HG03457 (cell line): ENCODE results near the gene GSN.

ENCODE experiments used
- ATAC-seq: cut with Tn5 transposase; IDR thresholded peaks from one replicate; pipeline ENCODE4 v1.9.1; 2021; ENCODE audit warnings: moderate number of reproducible peaks; ENCODE audit not compliant: unreplicated experiment

GSN gene

GRCh38 chr9:121272401-121272948, 4.5 kb downstream of the GSN start:
- ATAC-seq = no peak

DNA sequence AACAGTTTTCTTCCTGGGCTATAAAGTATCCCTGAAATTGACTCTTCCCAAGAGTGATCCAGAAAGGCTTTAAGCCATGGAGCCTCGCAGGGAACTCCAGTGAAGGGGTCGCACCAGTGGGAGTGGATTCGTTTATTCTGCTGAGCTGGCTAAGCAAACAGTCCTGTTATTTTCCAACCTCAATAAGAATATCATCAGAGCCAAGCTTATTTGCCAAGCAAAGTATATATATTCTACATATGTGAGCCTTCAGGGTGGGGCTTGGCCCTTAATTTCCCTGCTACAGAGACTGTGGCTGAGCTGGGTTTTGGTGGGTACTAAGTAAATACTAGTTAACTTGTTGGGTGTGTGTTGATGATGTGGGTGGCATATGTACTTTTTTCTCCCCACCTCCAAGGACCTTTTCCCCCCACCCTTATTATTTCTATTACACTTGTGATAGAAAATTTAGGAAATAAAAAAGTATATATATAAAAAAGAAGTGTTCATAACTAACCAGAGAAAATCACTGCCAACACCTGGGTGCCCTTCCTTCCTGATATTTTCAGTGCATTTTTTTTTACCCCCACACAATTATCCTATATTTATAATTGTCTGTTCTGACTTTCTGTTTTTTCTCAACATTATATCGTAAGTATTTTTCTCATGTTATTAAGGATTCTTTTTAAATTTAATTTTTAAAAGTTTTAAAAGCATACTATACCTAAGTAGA, 5.3 kb downstream of the GSN start:
- no peak for ATAC-seq

DNA sequence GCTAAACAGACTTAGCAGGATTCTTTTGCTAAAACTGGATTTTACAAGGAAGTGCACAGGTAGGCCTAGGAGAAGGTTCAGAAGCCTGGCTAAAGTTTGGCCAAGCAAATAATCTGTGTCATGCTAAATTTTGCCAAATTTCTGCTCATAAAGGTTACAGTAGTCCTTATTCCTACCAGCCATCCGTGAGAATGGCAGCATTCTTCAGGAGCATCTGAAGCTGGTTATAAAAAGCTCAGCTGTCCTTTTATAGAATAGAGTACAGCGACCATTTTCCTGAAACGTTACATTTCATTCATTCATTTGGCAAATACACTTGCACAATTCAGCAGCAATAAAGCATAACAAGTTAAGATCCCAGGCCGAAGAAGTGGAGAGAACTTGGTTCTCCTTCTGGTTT, 6.9 kb downstream of the GSN start:
- ATAC-seq = no peak

DNA sequence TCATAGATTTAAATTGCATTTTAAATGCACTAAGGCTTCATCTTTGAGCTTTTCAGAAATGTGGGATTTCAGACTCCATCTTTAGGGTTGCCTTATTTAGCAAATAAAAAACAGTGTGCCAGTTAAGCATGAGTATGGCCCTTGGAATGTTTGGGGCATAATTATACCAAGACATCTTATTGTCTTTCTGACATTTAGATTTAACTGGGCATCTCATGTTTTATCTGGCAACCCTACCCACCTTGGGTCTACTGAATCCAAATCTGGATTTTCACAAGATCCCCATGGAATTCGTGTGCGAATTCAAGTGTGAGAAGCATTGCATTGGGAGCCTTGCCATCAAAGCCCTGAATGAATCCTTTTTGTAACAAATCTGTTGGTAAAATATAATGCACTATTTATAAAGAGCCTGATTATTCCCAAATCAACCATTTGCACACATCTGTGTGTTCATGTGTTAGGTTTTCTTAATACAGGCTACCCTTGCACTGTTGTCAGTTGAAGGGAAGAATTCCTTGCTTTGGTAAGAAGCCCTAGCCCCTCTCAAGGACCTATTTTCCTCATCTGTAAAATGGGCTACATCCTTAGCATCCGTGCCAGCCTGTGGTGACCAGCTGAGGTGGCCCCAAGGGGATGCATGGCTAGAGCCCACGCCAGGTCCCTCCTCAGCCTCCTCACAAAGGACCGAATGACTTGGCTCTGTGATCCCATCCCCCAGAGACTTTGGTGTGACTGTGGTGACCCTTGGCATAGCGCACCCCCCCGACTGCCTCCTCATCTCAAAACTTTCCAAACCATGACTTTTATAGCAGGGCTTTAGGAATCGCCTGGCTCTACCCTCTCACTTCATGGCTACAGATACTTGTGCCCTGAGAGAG, 8.1 kb downstream of the GSN start:
- no peak for ATAC-seq

DNA sequence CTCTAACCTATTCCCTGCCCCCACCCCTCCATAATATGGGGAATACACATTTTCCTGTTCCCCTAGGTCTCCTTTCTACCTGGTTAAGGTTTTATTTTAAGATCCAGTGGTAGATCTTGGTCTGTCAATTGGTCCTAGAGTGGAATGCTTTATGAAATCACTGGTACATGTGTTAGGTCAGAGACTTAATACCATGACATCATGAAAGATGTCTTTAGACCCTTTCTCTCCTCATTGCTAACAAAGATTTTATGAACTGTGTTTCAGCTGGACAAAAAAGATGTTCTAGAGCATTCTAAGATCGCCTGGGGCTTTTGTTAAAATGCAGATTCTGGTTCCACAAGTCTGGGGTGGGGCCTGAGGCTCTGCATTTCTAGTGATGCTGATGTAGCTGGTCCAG, 9.1 kb downstream of the GSN start:
- ATAC-seq = no peak

DNA sequence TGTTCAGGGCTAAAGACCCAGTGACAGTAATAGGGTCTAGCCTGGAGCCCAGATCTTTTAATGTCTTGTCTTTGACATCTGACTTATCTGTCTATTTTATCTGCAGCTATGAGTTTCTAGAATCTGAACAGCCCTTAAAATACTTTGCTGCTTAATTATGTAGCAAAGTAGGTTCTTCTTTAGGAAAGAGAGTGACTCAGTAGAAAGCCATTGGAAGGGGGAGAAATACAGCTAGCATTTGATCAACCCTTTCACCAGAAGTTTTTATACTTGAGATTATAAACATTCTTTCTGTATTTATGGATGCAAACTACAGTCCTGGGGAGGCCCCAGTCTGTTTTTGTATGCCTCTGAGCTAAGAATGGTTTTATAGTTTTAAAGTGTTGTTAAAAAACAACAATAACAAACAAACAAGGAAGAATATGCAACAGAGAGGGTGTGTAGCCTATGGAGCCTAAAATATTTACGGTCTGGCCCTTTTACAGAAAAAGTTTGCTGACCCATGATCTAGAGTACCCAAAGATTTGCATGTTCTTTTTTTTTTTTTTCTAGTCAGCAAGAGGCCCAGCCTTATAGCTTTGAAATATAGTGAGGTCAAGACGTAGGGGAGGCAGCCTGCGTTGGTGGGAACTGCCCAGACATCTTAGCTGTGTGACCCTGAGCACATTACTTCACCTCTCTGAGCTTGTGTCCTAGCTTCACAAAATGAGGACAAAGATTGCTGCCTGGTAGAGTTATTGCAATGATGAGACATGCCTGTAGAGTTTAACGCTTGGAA, 9.7 kb downstream of the GSN start:
- no peak for ATAC-seq

GRCh38 chr9:121278477-121279261, 10.7 kb downstream of the GSN start:
- no peak for ATAC-seq

DNA sequence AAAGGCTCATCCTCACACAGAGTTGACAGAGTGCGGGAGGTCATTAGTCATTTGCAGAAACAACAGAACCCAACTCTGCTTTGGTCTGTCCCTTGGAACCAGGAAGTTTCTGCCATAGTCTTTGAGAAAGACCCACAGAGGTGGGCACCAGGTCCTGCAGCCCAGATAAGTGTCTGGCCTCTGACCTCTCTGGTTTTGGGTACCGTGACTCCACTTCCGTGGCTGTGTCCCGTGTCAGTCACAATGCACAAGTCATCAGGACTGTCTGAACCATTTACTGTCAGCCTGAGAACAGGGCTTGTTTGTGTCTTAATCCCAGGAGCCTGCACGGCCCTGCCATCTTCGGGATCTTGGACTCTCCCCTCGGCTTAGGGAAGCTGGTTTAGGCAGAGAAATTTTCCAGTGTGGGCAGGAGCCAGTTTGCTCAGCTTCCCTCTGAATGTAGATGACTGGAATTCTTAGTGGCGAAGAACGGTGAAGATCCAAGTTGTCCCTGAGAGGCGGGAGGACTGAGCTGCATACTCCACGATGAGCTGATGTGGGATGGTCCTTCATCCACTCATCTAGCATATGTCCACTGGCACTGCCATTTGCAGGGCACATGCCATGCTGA, 11.9 kb downstream of the GSN start:
- ATAC-seq = no peak

- no peak for ATAC-seq
These were observed 13.0 kb downstream of the GSN start for GRCh38 chr9:121280715-121281613.

GRCh38 chr9:121281614-121282276, 13.8 kb downstream of the GSN start:
- ATAC-seq = no peak

- no peak for ATAC-seq
These were observed 14.5 kb downstream of the GSN start for GRCh38 chr9:121282277-121283079.

GRCh38 chr9:121283080-121283398, 15.1 kb downstream of the GSN start:
- ATAC-seq = no peak

DNA sequence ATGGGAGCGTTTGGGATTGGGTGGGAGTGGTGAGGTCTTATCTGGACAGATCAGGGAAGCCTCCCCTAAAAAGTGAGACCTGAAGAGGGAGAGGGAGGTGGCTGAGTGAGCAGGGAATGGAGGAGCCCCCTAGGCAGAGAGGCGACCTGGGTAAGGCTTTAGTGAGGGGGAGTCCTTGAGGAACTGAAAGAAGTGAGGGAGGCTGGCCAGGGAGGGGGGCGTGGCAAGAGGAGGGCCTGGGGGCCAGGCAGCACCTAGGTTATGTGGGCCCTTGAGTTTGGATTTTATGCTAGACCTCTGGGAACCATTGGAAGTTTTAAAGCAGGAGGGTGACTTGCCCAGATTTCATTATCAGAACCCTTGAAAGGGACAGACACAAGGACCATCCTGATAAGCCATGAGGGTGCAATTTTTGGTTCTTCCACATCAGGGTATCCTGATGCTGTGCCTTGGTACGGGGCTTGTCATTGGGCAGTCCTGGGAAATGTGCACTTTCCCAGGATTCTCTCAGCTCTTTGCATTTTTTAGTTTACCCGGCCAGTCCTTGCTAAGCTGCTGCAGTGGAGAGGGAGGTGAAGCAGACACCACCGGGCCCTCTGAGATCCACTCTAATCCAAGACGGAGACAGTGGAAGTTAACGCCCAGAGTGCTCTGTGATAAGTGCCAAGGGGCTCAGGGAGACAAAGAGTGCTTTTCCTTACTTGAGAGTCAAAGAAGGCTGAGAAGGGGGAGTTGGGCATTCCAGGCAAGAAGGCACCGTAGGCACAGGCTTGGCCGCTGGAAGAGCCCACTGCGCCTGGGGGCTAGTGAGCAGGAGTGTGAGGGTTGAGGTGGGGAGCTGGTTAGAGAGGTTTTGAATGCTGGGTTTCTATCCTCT, 16.1 kb downstream of the GSN start:
- no peak for ATAC-seq

DNA sequence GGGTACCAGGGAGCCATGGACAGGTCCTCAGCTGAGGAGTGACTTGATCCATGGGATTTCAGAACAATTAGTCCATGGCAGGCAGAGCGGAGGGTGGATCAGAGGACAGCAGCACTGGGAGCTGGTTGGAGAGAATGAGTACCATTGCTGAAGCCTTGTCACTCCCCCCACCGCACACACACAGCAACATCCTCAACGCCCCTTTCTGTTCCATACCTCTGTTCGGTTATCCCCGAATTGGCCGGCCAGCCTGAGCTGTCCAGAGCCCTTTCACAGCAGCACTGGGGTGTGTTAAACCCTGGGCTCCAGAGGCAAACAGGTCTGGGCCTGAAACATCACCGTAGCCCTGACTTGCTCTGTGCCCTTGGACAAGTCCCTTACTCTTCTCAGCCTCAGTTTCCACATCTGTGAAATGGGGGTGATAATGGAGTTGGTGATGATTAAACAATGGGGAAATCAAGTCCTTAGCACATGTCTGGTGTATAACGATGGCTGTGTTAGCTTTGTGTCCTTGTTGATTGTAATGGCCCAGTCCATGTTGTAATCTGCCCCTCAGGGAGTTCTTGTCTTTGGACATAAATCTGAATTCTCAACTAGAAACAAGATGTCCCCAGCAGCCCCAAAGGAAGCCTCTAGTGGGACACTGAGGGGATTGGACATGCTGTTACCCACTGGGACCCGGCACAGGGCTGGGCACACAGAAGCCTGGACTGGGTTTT, 16.9 kb downstream of the GSN start:
- no peak for ATAC-seq

DNA sequence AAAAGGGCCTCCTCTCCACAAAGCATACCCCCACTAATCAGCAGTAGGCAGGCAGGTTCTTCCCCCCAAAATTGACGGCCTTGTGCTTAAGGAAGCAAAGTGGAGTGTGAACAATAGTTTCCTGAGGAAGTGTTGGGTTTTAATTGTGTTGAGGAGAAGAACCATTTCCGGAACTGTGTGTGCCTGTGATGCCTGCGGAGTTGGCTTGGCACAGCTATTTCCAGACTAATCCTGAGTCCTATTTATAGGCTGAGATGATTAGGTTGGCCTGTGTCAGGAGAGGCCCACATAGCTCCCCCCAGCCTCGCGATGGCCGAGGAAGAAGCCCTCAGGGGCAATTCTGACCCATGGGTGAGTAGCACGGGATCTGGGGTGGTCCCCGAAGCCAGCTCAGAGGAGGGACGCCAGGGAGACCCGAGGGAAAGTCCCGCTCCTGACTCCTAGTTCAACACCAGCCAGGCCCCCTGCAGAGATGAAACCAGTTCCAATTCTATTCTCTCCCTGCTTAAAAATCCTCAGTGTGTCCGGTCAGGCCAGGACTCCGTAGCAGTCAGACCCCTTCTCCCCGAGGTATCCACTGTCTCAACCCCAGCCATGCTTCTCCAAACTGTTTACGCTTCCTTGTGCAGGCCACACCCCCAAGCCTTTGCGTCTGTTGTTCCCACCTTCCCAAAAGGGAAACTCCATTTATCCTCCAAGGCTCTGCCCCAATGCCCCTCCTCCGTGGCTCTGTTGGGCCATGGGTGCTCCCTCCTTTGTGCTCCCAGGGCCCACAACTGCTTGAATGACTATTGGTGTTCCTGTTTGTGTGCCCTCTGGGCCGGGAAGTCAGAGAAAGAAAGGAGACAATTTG, 18.1 kb downstream of the GSN start:
- ATAC-seq = no peak

- ATAC-seq = no peak
These were observed 18.7 kb downstream of the GSN start for GRCh38 chr9:121286688-121286972.
